CD4-positive, CD25-positive, alpha-beta regulatory T cell (primary cell): ENCODE results near the gene NFKBIB. TPM values are rescaled to one million over a fixed set of nuclear protein-coding genes. Genes with fewer than 3 reads are reported as not detected.

Experiments used
- ATAC-seq, 2 donors: fragments of 150-1000 bp; cut with Tn5 transposase; one replicate each; pipeline ENCODE4 v1.10.0; 2021; ENCODE audit warnings: low read depth in 2 of 2, moderate number of reproducible peaks in 2 of 2, moderate library complexity in 1 of 2
- DNase-seq, 3 donors: peaks; one replicate each; pipeline versions ENCODE4 v3.0.0 to v3.0.0-alpha.2; 2012 to 2022; ENCODE audit warnings: mixed read lengths in 1 of 3
- H3K27ac ChIP-seq: one replicate; pipeline ENCODE4 v1.7.0; 2013; ENCODE audit warnings: mild to moderate bottlenecking, low read length; ENCODE audit not compliant: insufficient read depth, poor library complexity, severe bottlenecking
- H3K27me3 ChIP-seq: one replicate; pipeline ENCODE4 v1.7.0; 2013; ENCODE audit warnings: low read length; ENCODE audit not compliant: control insufficient read depth, insufficient read depth
- H3K36me3 ChIP-seq: one replicate; pipeline ENCODE4 v1.7.0; 2013; ENCODE audit warnings: mild to moderate bottlenecking, low read length, moderate library complexity; ENCODE audit not compliant: control insufficient read depth, insufficient read depth
- H3K4me1 ChIP-seq: 2 replicates; pipeline ENCODE4 v1.7.0; 2013; ENCODE audit warnings: mild to moderate bottlenecking, low read length; ENCODE audit not compliant: insufficient read depth, control insufficient read depth, poor library complexity, severe bottlenecking
- H3K4me3 ChIP-seq: one replicate; pipeline ENCODE4 v1.7.0; 2013; ENCODE audit warnings: low read depth, mild to moderate bottlenecking, low read length, moderate library complexity
- H3K9me3 ChIP-seq, 2 experiments: 1 replicate in 1 of 2; 2 replicates in 1 of 2; pipeline ENCODE4 v1.7.0; 2013; ENCODE audit warnings: low read length in 2 of 2, mild to moderate bottlenecking in 1 of 2, moderate library complexity in 1 of 2; ENCODE audit not compliant: control insufficient read depth in 2 of 2
- H3K27ac Mint-ChIP-seq, 3 donors: one replicate each; pipeline ENCODE4 v1.8.0; 2020 to 2022; ENCODE audit warnings: mild to moderate bottlenecking in 3 of 3, mixed read lengths in 3 of 3, moderate library complexity in 2 of 3
- H3K27me3 Mint-ChIP-seq: one replicate; pipeline ENCODE4 v1.8.0; 2022; ENCODE audit warnings: mild to moderate bottlenecking, mixed read lengths
- H3K36me3 Mint-ChIP-seq: one replicate; pipeline ENCODE4 v1.8.0; 2020; ENCODE audit warnings: mixed read lengths
- H3K4me1 Mint-ChIP-seq, 4 donors: one replicate each; pipeline ENCODE4 v1.8.0; 2020 to 2022; ENCODE audit warnings: mixed read lengths in 4 of 4, mild to moderate bottlenecking in 1 of 4
- H3K4me3 Mint-ChIP-seq, 4 donors: one replicate each; pipeline ENCODE4 v1.8.0; 2020 to 2022; ENCODE audit warnings: mild to moderate bottlenecking in 4 of 4, mixed read lengths in 4 of 4, moderate library complexity in 3 of 4
- H3K9me3 Mint-ChIP-seq, 7 donors: one replicate each; pipeline ENCODE4 v1.8.0; 2020 to 2022; ENCODE audit warnings: mixed read lengths in 7 of 7, mild to moderate bottlenecking in 3 of 7, moderate library complexity in 2 of 7
- polyA plus RNA-seq, 4 donors: library from polyadenylated mRNA; unstranded; fragments of 300-500 nt; fragmentation: Illumina TruSeq; gene quantifications; one replicate each; pipeline ENCODE4 v1.2.3, GENCODE V29; 2021
- total RNA-seq: library from RNA; stranded (reverse); gene quantifications from one replicate; pipeline ENCODE4 v1.2.3, GENCODE V29; 2022

Gene NFKBIB
- total and polyA plus RNA-seq, 5 donors from 2014 or later, result 9.0 to 57.7 (median 12.5) TPM

GRCh38 chr19:38900743-38901190 lies 998 bp downstream of the NFKBIB start:
- no peaks in the 10 kb centered on the region for H3K27me3 ChIP-seq
- peak overlapping the region; percentile 91 to 99 (median 95) for H3K4me3 Mint-ChIP-seq
- H3K36me3 Mint-ChIP-seq, result peaks cover 12% of the 10 kb centered on the region
- peaks cover 32% of the 10 kb centered on the region for H3K4me1 ChIP-seq
- peak overlapping the region; percentile 92 for H3K4me3 ChIP-seq
- no peaks in the 10 kb centered on the region for H3K9me3 ChIP-seq
- ATAC-seq, result no peak
- no peak for DNase-seq
- H3K27me3 Mint-ChIP-seq, result no peaks in the 10 kb centered on the region
- H3K9me3 Mint-ChIP-seq, result peaks cover 0 to 1% (median 0%) of the 10 kb centered on the region in 7 donors
- peak overlapping the region in 2 of 3 donors; percentile 79 to 97 for H3K27ac Mint-ChIP-seq
- peaks cover 13% of the 10 kb centered on the region for H3K36me3 ChIP-seq
- H3K4me1 Mint-ChIP-seq, result peaks cover 6 to 65% (median 31%) of the 10 kb centered on the region in 4 donors
- peak overlapping the region; percentile 99 for H3K27ac ChIP-seq

- Histone ChIP-seq H3K27me3 (no peaks in the 10 kb centered on the region), H3K4me3 (peak overlapping the region; percentile 35), H3K36me3 (peaks cover 15% of the 10 kb centered on the region), H3K27ac (no peak overlapping the region), H3K9me3 (no peaks in the 10 kb centered on the region), H3K4me1 (peaks cover 32% of the 10 kb centered on the region)
- ATAC-seq (no peak), DNase-seq (no peak)
- H3K27me3 Mint-ChIP-seq, result no peaks in the 10 kb centered on the region
- peaks cover 6 to 62% (median 31%) of the 10 kb centered on the region in 4 donors for H3K4me1 Mint-ChIP-seq
- H3K9me3 Mint-ChIP-seq, result peaks cover 0 to 1% (median 0%) of the 10 kb centered on the region in 7 donors
- H3K36me3 Mint-ChIP-seq, result peaks cover 12% of the 10 kb centered on the region
- peak overlapping the region; percentile 65 to 96 (median 84) for H3K4me3 Mint-ChIP-seq
- H3K27ac Mint-ChIP-seq, result peak overlapping the region in 1 of 3 donors; percentile 78
These were observed 1.9 kb downstream of the NFKBIB start for GRCh38 chr19:38901683-38902082.

- DNase-seq (no peak), ATAC-seq (no peak)
- no peaks in the 10 kb centered on the region for H3K27me3 Mint-ChIP-seq
- H3K9me3 Mint-ChIP-seq, result peaks cover 0 to 1% (median 0%) of the 10 kb centered on the region in 7 donors
- Histone ChIP-seq H3K4me1 (peaks cover 16% of the 10 kb centered on the region), H3K27me3 (no peaks in the 10 kb centered on the region), H3K9me3 (no peaks in the 10 kb centered on the region), H3K27ac (no peak overlapping the region), H3K4me3 (no peak overlapping the region), H3K36me3 (peaks cover 31% of the 10 kb centered on the region)
- H3K36me3 Mint-ChIP-seq, result peaks cover 21% of the 10 kb centered on the region
- peaks cover 6 to 43% (median 20%) of the 10 kb centered on the region in 4 donors for H3K4me1 Mint-ChIP-seq
- H3K4me3 Mint-ChIP-seq, result peak overlapping the region in 1 of 4 donors; percentile 33
- H3K27ac Mint-ChIP-seq, result no peak overlapping the region
These were observed 5.1 kb downstream of the NFKBIB start for GRCh38 chr19:38904581-38905539.

GRCh38 chr19:38905620-38906019 lies 5.9 kb downstream of the NFKBIB start:
- H3K9me3 Mint-ChIP-seq, result peaks cover 0 to 1% (median 0%) of the 10 kb centered on the region in 7 donors
- H3K27ac ChIP-seq, result no peak overlapping the region
- DNase-seq (no peak), ATAC-seq (no peak)
- no peaks in the 10 kb centered on the region for H3K9me3 ChIP-seq
- H3K27me3 Mint-ChIP-seq, result no peaks in the 10 kb centered on the region
- H3K4me1 ChIP-seq, result peaks cover 10% of the 10 kb centered on the region
- no peaks in the 10 kb centered on the region for H3K27me3 ChIP-seq
- no peak overlapping the region for H3K27ac Mint-ChIP-seq
- H3K4me3 Mint-ChIP-seq, result no peak overlapping the region
- peaks cover 31% of the 10 kb centered on the region for H3K36me3 ChIP-seq
- H3K36me3 Mint-ChIP-seq, result peaks cover 21% of the 10 kb centered on the region
- H3K4me3 ChIP-seq, result no peak overlapping the region
- H3K4me1 Mint-ChIP-seq, result peaks cover 3 to 39% (median 17%) of the 10 kb centered on the region in 4 donors

GRCh38 chr19:38907227-38907626 lies 7.5 kb downstream of the NFKBIB start:
- no peak for ATAC-seq

GRCh38 chr19:38907670-38908069 lies 7.9 kb downstream of the NFKBIB start:
- ATAC-seq, result no peak
- Mint-ChIP-seq H3K27me3 (no peaks in the 10 kb centered on the region), H3K4me3 (no peak overlapping the region), H3K27ac (peak overlapping the region in 2 of 3 donors; percentile 15 to 72), H3K9me3 (no peaks in the 10 kb centered on the region), H3K4me1 (peaks cover 0 to 29% (median 11%) of the 10 kb centered on the region in 4 donors), H3K36me3 (peaks cover 21% of the 10 kb centered on the region)
- Histone ChIP-seq H3K27me3 (no peaks in the 10 kb centered on the region), H3K4me1 (no peaks in the 10 kb centered on the region), H3K27ac (no peak overlapping the region), H3K4me3 (no peak overlapping the region), H3K36me3 (peaks cover 31% of the 10 kb centered on the region), H3K9me3 (no peaks in the 10 kb centered on the region)
- DNase-seq, result no peak

More at GRCh38 chr19:38907227-38907626, 7.5 kb downstream of the NFKBIB start:
- H3K36me3 ChIP-seq, result peaks cover 31% of the 10 kb centered on the region
- Mint-ChIP-seq H3K36me3 (peaks cover 21% of the 10 kb centered on the region), H3K27me3 (no peaks in the 10 kb centered on the region), H3K4me1 (peaks cover 0 to 31% (median 11%) of the 10 kb centered on the region in 4 donors), H3K9me3 (no peaks in the 10 kb centered on the region), H3K4me3 (no peak overlapping the region), H3K27ac (no peak overlapping the region)
- no peaks in the 10 kb centered on the region for H3K4me1 ChIP-seq
- no peak overlapping the region for H3K27ac ChIP-seq
- no peak overlapping the region for H3K4me3 ChIP-seq
- no peaks in the 10 kb centered on the region for H3K27me3 ChIP-seq
- no peaks in the 10 kb centered on the region for H3K9me3 ChIP-seq
- no peak for DNase-seq

GRCh38 chr19:38908911-38909310 lies 9.1 kb downstream of the NFKBIB start:
- Histone ChIP-seq H3K4me3 (no peak overlapping the region), H3K4me1 (no peaks in the 10 kb centered on the region), H3K36me3 (peaks cover 31% of the 10 kb centered on the region), H3K27me3 (no peaks in the 10 kb centered on the region), H3K27ac (no peak overlapping the region), H3K9me3 (no peaks in the 10 kb centered on the region)
- H3K27ac Mint-ChIP-seq, result peak overlapping the region; percentile 26 to 75 (median 38)
- DNase-seq (peak in 1 of 3 donors; percentile 56), ATAC-seq (no peak)
- no peak overlapping the region for H3K4me3 Mint-ChIP-seq
- H3K9me3 Mint-ChIP-seq, result no peaks in the 10 kb centered on the region
- H3K36me3 Mint-ChIP-seq, result peaks cover 18% of the 10 kb centered on the region
- H3K27me3 Mint-ChIP-seq, result no peaks in the 10 kb centered on the region
- peaks cover 0 to 24% (median 8%) of the 10 kb centered on the region in 4 donors for H3K4me1 Mint-ChIP-seq
